ENCODE measurements around the gene KPNA1.

- TF ChIP-seq CTCF (IDR thresholded peaks at IDR 0.05), result no peak
- TF ChIP-seq POLR2A (IDR thresholded peaks at IDR 0.05), result no peak
Observed at GRCh38 chr3:122548076-122548475, 33.3 kb upstream of the KPNA1 start.
